ENCODE measurements around the gene RFNG. TPM values are rescaled to one million over a fixed set of nuclear protein-coding genes. Genes with fewer than 3 reads are reported as not detected.

The RFNG gene
- total and polyA plus RNA-seq, 10 of the 15 experiments (the other 5 are each of a cell fraction or from before 2014, with no cell fraction given), result 0.10 to 19.6 (median 6.2) TPM

DNA sequence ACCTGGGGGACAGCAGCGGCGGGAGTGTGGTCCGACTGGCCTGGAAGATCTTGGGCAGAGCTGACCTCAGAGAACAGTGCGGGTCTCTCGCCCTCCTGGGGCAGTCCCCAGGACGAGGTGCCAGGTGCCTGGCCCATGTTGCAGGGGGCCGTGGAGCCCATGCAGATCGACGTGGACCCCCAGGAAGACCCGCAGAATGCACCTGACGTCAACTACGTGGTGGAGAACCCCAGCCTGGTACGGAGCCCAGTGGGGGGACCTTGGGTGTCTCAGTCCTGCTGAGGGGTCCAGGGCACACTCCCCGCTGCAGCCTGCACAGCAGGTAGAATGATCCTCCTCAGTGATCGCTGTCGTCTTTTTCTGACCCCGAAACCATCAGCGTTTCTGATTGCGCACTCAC, 1.5 kb upstream of the RFNG start (continued):
- TF ChIP-seq, protein P1, sequence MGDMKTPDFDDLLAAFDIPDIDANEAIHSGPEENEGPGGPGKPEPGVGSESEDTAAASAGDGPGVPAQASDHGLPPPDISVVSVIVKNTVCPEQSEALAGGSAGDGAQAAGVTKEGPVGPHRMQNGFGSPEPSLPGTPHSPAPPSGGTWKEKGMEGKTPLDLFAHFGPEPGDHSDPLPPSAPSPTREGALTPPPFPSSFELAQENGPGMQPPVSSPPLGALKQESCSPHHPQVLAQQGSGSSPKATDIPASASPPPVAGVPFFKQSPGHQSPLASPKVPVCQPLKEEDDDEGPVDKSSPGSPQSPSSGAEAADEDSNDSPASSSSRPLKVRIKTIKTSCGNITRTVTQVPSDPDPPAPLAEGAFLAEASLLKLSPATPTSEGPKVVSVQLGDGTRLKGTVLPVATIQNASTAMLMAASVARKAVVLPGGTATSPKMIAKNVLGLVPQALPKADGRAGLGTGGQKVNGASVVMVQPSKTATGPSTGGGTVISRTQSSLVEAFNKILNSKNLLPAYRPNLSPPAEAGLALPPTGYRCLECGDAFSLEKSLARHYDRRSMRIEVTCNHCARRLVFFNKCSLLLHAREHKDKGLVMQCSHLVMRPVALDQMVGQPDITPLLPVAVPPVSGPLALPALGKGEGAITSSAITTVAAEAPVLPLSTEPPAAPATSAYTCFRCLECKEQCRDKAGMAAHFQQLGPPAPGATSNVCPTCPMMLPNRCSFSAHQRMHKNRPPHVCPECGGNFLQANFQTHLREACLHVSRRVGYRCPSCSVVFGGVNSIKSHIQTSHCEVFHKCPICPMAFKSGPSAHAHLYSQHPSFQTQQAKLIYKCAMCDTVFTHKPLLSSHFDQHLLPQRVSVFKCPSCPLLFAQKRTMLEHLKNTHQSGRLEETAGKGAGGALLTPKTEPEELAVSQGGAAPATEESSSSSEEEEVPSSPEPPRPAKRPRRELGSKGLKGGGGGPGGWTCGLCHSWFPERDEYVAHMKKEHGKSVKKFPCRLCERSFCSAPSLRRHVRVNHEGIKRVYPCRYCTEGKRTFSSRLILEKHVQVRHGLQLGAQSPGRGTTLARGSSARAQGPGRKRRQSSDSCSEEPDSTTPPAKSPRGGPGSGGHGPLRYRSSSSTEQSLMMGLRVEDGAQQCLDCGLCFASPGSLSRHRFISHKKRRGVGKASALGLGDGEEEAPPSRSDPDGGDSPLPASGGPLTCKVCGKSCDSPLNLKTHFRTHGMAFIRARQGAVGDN (IDR thresholded peaks at IDR 0.05), result no peak
- TF ChIP-seq SREBF2 (IDR thresholded peaks at IDR 0.05; ENCODE audit: low read length) (no peak), EP300 (IDR thresholded peaks at IDR 0.05; ENCODE audit: borderline replicate concordance in 1 of 2, control insufficient read depth in 1 of 2, low read depth in 2 of 2, low read length in 2 of 2) (no peak), CREB1 (IDR thresholded peaks at IDR 0.05; ENCODE audit: low read depth) (no peak), IKZF1 (conservative IDR thresholded peaks at IDR 0.05) (no peak)

DNA sequence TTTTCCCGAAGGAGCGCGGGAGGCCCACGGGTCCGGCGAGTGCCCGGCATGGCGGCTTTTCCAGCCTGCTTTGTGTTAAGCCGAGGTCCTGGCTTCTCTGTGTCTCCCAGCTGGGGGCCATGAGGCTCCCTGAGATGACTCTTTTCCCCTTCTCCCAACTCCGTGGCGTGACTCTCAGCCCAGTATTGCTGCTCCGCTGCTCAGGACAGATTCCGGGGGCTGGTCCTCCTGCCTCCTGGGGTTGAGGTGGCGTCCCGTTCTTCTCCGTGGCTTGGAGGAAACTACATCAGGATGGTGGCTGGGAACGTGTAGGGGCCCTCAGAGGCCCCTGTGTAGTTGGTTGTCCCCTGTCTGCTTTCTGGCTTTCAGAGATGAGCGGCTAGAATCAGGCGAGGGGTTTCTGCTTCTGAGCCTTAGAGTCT, 1.0 kb upstream of the RFNG start:
- peak overlapping the region; percentile 52; the same call in 1 of the 2 replicates for H3K27ac ChIP-seq (ENCODE audit: control insufficient read depth, insufficient read depth)
- ATAC-seq (no peak), DNase-seq (ENCODE audit: low read depth, low spot score) (no peak), FAIRE-seq (no peak)
- ChIA-PET RAD21 (ENCODE audit: unreplicated experiment) (interaction anchor here (1.0 kb wide), 1 partner anchor 53 kb away, joined by 3 read pairs; no protein-coding TSS in a partner anchor), CTCF (no interaction called here), SMC1A (ENCODE audit: uncharacterized antibody, unreplicated experiment) (interaction anchor here (0.7 kb wide), 1 partner anchor 20 kb away, joined by 3 read pairs; no protein-coding TSS in a partner anchor), POLR2A (no interaction called here)
- peaks cover 14% of the 10 kb centered on the region for H3K79me2 ChIP-seq (ENCODE audit: control insufficient read depth, insufficient read depth, low read length)
- peaks cover 4% of the 10 kb centered on the region for H3K4me1 ChIP-seq (ENCODE audit: control insufficient read depth, insufficient read depth, low read length)
- BruUV-seq (replicated peaks), result no TSS peak
- intact Hi-C loops (cut with micrococcal nuclease; ENCODE audit: unreplicated experiment) (loop anchor here (5.0 kb wide), 1 partner anchor 45 kb away; the partner anchor contains the start of gene FASN), in situ Hi-C loops (cut with MboI) (no loop called here)
- no peak overlapping the region for H2AFZ ChIP-seq (ENCODE audit: control insufficient read depth, low read depth, low read length)
- peak overlapping the region; percentile 64 for H3K4me2 ChIP-seq (ENCODE audit: control insufficient read depth, insufficient read depth)
- no peaks in the 10 kb centered on the region for H3K9me3 ChIP-seq (replicated peaks; ENCODE audit: control insufficient read depth, insufficient read depth, low read length)
- H3K9ac ChIP-seq (ENCODE audit: control insufficient read depth, insufficient read depth, low read length), result peak overlapping the region; percentile 80
- H3K27me3 ChIP-seq (replicated peaks in 1 of 2; ENCODE audit: control insufficient read depth in 2 of 2, insufficient read depth in 2 of 2, low read length in 1 of 2), result no peaks in the 10 kb centered on the region
- peaks cover 0 to 17% of the 10 kb centered on the region in 2 experiments for H3K36me3 ChIP-seq (ENCODE audit: control insufficient read depth in 2 of 2, insufficient read depth in 2 of 2, low read length in 1 of 2)
- H4K20me1 ChIP-seq (ENCODE audit: control insufficient read depth, insufficient read depth), result no peaks in the 10 kb centered on the region
- WGBS (ENCODE audit: insufficient coverage, insufficient replicate concordance, low lambda C conversion rate, missing lambda C conversion rate), result 10% methylated on average over 19 of the region's 19 CpGs
- H3K4me3 ChIP-seq, result peak overlapping the region; percentile 83
- TF ChIP-seq EED (IDR thresholded peaks at IDR 0.05; ENCODE audit: low read depth) (no peak), NBN (IDR thresholded peaks at IDR 0.05) (no peak), KAT2A (conservative IDR thresholded peaks at IDR 0.05; ENCODE audit: control insufficient read depth, low read depth, low read length) (no peak)
- TF ChIP-seq, protein P2, sequence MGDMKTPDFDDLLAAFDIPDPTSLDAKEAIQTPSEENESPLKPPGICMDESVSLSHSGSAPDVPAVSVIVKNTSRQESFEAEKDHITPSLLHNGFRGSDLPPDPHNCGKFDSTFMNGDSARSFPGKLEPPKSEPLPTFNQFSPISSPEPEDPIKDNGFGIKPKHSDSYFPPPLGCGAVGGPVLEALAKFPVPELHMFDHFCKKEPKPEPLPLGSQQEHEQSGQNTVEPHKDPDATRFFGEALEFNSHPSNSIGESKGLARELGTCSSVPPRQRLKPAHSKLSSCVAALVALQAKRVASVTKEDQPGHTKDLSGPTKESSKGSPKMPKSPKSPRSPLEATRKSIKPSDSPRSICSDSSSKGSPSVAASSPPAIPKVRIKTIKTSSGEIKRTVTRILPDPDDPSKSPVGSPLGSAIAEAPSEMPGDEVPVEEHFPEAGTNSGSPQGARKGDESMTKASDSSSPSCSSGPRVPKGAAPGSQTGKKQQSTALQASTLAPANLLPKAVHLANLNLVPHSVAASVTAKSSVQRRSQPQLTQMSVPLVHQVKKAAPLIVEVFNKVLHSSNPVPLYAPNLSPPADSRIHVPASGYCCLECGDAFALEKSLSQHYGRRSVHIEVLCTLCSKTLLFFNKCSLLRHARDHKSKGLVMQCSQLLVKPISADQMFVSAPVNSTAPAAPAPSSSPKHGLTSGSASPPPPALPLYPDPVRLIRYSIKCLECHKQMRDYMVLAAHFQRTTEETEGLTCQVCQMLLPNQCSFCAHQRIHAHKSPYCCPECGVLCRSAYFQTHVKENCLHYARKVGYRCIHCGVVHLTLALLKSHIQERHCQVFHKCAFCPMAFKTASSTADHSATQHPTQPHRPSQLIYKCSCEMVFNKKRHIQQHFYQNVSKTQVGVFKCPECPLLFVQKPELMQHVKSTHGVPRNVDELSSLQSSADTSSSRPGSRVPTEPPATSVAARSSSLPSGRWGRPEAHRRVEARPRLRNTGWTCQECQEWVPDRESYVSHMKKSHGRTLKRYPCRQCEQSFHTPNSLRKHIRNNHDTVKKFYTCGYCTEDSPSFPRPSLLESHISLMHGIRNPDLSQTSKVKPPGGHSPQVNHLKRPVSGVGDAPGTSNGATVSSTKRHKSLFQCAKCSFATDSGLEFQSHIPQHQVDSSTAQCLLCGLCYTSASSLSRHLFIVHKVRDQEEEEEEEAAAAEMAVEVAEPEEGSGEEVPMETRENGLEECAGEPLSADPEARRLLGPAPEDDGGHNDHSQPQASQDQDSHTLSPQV (IDR thresholded peaks at IDR 0.05), result no peak
